HepG2 (cell line): ENCODE results near the gene HIPK2. TPM values are rescaled to one million over a fixed set of nuclear protein-coding genes. Genes with fewer than 3 reads are reported as not detected.

ENCODE experiments used
- ATAC-seq: fragments of 200-7000 bp; cut with Tn5 transposase; 3 replicates; pipeline ENCODE4 v1.9.1; 2020; ENCODE audit warnings: mild to moderate bottlenecking, moderate library complexity
- BruUV-seq: library from RNA; stranded (reverse); fragments of 400-500 nt; replicated peaks from 2 replicates; lab custom pipeline; 2021; lab: Mats Ljungman, UMichigan
- CTCF ChIA-PET: fragments of 300-600 bp; formaldehyde crosslinking; extraction: SDS; loops from one replicate; lab custom pipeline; 2021; ENCODE audit warnings: low total read pairs, inconsistent platforms, low intra/inter-chr PET ratio; lab: Yijun Ruan, JAX
- POLR2A ChIA-PET: fragments of 350-600 bp; sonication (Branson Sonifier 250); formaldehyde crosslinking; loops from one replicate; lab custom pipeline; 2020; ENCODE audit warnings: antibody characterized with exemption, inconsistent platforms; lab: Yijun Ruan, JAX
- DNase-seq: peaks from one replicate; pipeline ENCODE4 v3.0.0-alpha.2; 2015; ENCODE audit warnings: low spot score
- FAIRE-seq: peaks from 3 replicates; lab custom pipeline; 2011; peaks lifted over from hg19 to GRCh38; lab: Jason Lieb, UNC
- H2AFZ ChIP-seq: one replicate; pipeline ENCODE4 v1.6.1; 2011; ENCODE audit warnings: low read length, inconsistent platforms
- H3K27ac ChIP-seq: fragments of 300-600 bp; 3 replicates; pipeline ENCODE4 v1.8.0; 2011; ENCODE audit warnings: mixed run types, mild to moderate bottlenecking, mixed read lengths, low read length, inconsistent platforms; ENCODE audit not compliant: insufficient read depth; ENCODE audit errors: extremely low read length
- H3K27me3 ChIP-seq, 2 experiments: fragments of 200-600 bp in 1 of 2; 2 replicates in 1 of 2; 3 replicates in 1 of 2; pipeline versions ENCODE4 v1.6.0 to v1.8.0; 2011; ENCODE audit warnings: low read length in 2 of 2, mild to moderate bottlenecking in 2 of 2, moderate library complexity in 2 of 2, inconsistent platforms in 1 of 2; ENCODE audit not compliant: insufficient read depth in 2 of 2, control insufficient read depth in 1 of 2
- H3K36me3 ChIP-seq, 2 experiments: fragments of 200-600 bp in 1 of 2; replicated peaks in 1 of 2; 2 replicates in 1 of 2; 3 replicates in 1 of 2; pipeline versions ENCODE4 v1.5.1 to v1.8.0; 2011; ENCODE audit warnings: low read length in 2 of 2, inconsistent platforms in 1 of 2; ENCODE audit not compliant: insufficient read depth in 2 of 2, control insufficient read depth in 1 of 2
- H3K4me1 ChIP-seq: 2 replicates; pipeline ENCODE4 v1.5.1; 2012; ENCODE audit warnings: low read length, inconsistent platforms; ENCODE audit not compliant: insufficient read depth
- H3K4me2 ChIP-seq: 2 replicates; pipeline ENCODE4 v1.6.0; 2011; ENCODE audit warnings: low read depth, low read length, inconsistent platforms
- H3K4me3 ChIP-seq, 3 experiments: fragments of 200-600 bp in 1 of 3; sonication (generic), shearing (Covaris generic) in 1 of 3; replicated peaks in 1 of 3; 2 replicates each; pipeline ENCODE4 v1.5.1; 2011 to 2016; ENCODE audit warnings: low read length in 3 of 3, inconsistent platforms in 2 of 3, low read depth in 2 of 3, mild to moderate bottlenecking in 2 of 3, control low read depth in 1 of 3, mixed read lengths in 1 of 3; ENCODE audit not compliant: insufficient read depth in 1 of 3
- H3K79me2 ChIP-seq: one replicate; pipeline ENCODE4 v1.6.1; 2011; ENCODE audit warnings: low read length, inconsistent platforms; ENCODE audit not compliant: insufficient read depth
- H3K9ac ChIP-seq: 2 replicates; pipeline ENCODE4 v1.6.0; 2011; ENCODE audit warnings: mild to moderate bottlenecking, low read depth, low read length, inconsistent platforms; ENCODE audit not compliant: insufficient read depth
- H3K9me3 ChIP-seq: 2 replicates; pipeline ENCODE4 v1.5.1; 2012; ENCODE audit warnings: mild to moderate bottlenecking, low read length
- H4K20me1 ChIP-seq: 2 replicates; pipeline ENCODE4 v1.6.0; 2011; ENCODE audit warnings: inconsistent platforms, mild to moderate bottlenecking, low read length, moderate library complexity; ENCODE audit not compliant: insufficient read depth
- ARNTL ChIP-seq: sonication (generic); formaldehyde crosslinking; IDR thresholded peaks from 2 replicates; pipeline ENCODE4 v1.4.0; 2020; ENCODE audit warnings: mild to moderate bottlenecking, missing genetic modification reagents
- HMGXB3 ChIP-seq: sonication (generic); formaldehyde crosslinking; IDR thresholded peaks from 2 replicates; pipeline ENCODE4 v1.4.0; 2020; ENCODE audit warnings: missing genetic modification reagents, borderline replicate concordance
- MLXIP ChIP-seq: sonication (generic); formaldehyde crosslinking; IDR thresholded peaks from 2 replicates; pipeline ENCODE4 v1.9.0; 2021; ENCODE audit warnings: missing genetic modification reagents, borderline replicate concordance
- NRL ChIP-seq: sonication (generic); formaldehyde crosslinking; IDR thresholded peaks from 2 replicates; pipeline ENCODE4 v1.5.0; 2020; ENCODE audit warnings: missing genetic modification reagents, mild to moderate bottlenecking, moderate library complexity, borderline replicate concordance
- PAF1 ChIP-seq: IDR thresholded peaks from 2 replicates; pipeline ENCODE4 v1.6.1; 2016; ENCODE audit warnings: missing genetic modification reagents, missing compliant biosample characterization
- SP1 ChIP-seq, 2 experiments: fragments of 450-650 bp in 1 of 2; sonication (generic) in 1 of 2; formaldehyde crosslinking in 1 of 2; IDR thresholded peaks; 2 replicates each; pipeline versions ENCODE4 v1.4.0 to v1.6.1; 2016 to 2020; ENCODE audit warnings: missing genetic modification reagents in 1 of 2
- ZNF362 ChIP-seq: sonication (generic); formaldehyde crosslinking; IDR thresholded peaks from 2 replicates; pipeline ENCODE4 v1.4.0; 2020; ENCODE audit warnings: missing genetic modification reagents, mild to moderate bottlenecking, borderline replicate concordance
- ZNF580 ChIP-seq: IDR thresholded peaks from 2 replicates; pipeline ENCODE4 v1.6.1; 2016; ENCODE audit warnings: low read depth, borderline replicate concordance
- ZNF879 ChIP-seq: sonication (generic); formaldehyde crosslinking; IDR thresholded peaks from 2 replicates; pipeline ENCODE4 v1.8.1; 2023; ENCODE audit warnings: missing genetic modification reagents
- WGBS: methylation state at CpG from one replicate; pipeline ENCODE4 v1.1.6; 2017; ENCODE audit warnings: low lambda C conversion rate; 5-methylcytosine and 5-hydroxymethylcytosine counted together
- in situ Hi-C: cut with HindIII; loops from 2 replicates; pipeline ENCODE4 v1.10.0; 2017; ENCODE audit warnings: low pct_unique_long_range_greater_than_20kb; ENCODE audit not compliant: extremely low pct_ligation_motif_present
- intact Hi-C: fragments of 100-400 bp; cut with micrococcal nuclease; formaldehyde crosslinking; loops from one replicate; pipeline ENCODE4 v1.10.0; 2022; ENCODE audit not compliant: unreplicated experiment
- polyA plus RNA-seq, 8 experiments: library from polyadenylated mRNA; depleted of rRNA in 3 of 8; stranded (reverse) in 7 of 8; unstranded in 1 of 8; fragments of >200 nt; fragmentation: Illumina TruSeq in 4 of 8; extraction: Trizol in 4 of 8; gene quantifications; 2 replicates each; pipeline versions ENCODE4 v1.2.1 to v1.2.3, GENCODE V29; 2011 to 2016; ENCODE audit warnings: low read depth in 4 of 8, missing spikeins in 1 of 8, mixed read lengths in 1 of 8; ENCODE audit not compliant: insufficient read depth in 1 of 8
- total RNA-seq, 5 experiments: library from RNA; depleted of rRNA; stranded (reverse); fragments of >200 nt; fragmentation: Illumina TruSeq; extraction: Trizol; gene quantifications; 2 replicates each; pipeline ENCODE4 v1.2.3, GENCODE V29; 2016; ENCODE audit warnings: low read depth in 1 of 5

HIPK2 gene
- total and polyA plus RNA-seq, 2 of the 13 experiments (the other 11 are each of a cell fraction or from before 2014, with no cell fraction given), result 14.4 to 20.2 TPM

GRCh38 chr7:139784648-139785047, 6.8 kb upstream of the HIPK2 start (continued):
- TF ChIP-seq SP1 (IDR thresholded peaks at IDR 0.05), result no peak
- no peak for TF ChIP-seq SP1 (CRISPR knock-in tag; IDR thresholded peaks at IDR 0.05)
- no peak for TF ChIP-seq ZNF362 (CRISPR knock-in tag)
- TF ChIP-seq MLXIP (CRISPR knock-in tag), result no peak
- no peak for TF ChIP-seq ZNF879 (CRISPR knock-in tag)
- no peak for TF ChIP-seq ARNTL (CRISPR knock-in tag)
- TF ChIP-seq, all 625 proteins: peak for 0

GRCh38 chr7:139783647-139784385, 6.0 kb upstream of the HIPK2 start:
- FAIRE-seq (no peak), ATAC-seq (peak; percentile 38; the same call in 2 of the 3 replicates), DNase-seq (no peak)
- in situ Hi-C loops, result no loop called here
- no peak for TF ChIP-seq HMGXB3 (CRISPR knock-in tag)
- no peak for TF ChIP-seq ZNF580 (CRISPR knock-in tag)
- no peak for TF ChIP-seq NRL
- TF ChIP-seq PAF1, result no peak
- Histone ChIP-seq H3K4me3 (no peak overlapping the region), H3K27me3 (no peaks in the 10 kb centered on the region), H3K79me2 (no peaks in the 10 kb centered on the region), H3K36me3 (0 out of 5 replicates have a peak, but pooled peaks cover 1 to 2% of the 10 kb centered on the region in 2 experiments), H3K9me3 (no peaks in the 10 kb centered on the region), H4K20me1 (no peaks in the 10 kb centered on the region), H3K27ac (no peak overlapping the region), H3K4me2 (no peak overlapping the region), H3K9ac (no peak overlapping the region), H2AFZ (no peak overlapping the region), H3K4me1 (peaks cover 43% of the 10 kb centered on the region)
- POLR2A ChIA-PET, result interaction anchor here (1.2 kb wide), 1 partner anchor 42 kb away, joined by 3 read pairs; no protein-coding TSS in a partner anchor
- 70% methylated on average over 2 of the region's 3 CpGs for WGBS
- BruUV-seq, result no TSS peak
- intact Hi-C loops, result loop anchor here (5.0 kb wide), 1 partner anchor 33 kb away; no protein-coding TSS in a partner anchor
- CTCF ChIA-PET, result no interaction called here
